ENCODE data around the gene MARCHF10.
"Not testable (repeated sequence)": the region's sequence is repeated elsewhere in the genome, so short reads cannot be mapped to it uniquely, and the experiment has no call there.

The MARCHF10 gene

GRCh38 chr17:62787366-62787765, 20.7 kb downstream of the MARCHF10 start:
- H2BK12ac ChIP-seq (ENCODE audit: low read length), result no peak overlapping the region
- peaks cover 1 to 9% of the 10 kb centered on the region in 2 donors for H3K4me1 ChIP-seq (ENCODE audit: control insufficient read depth in 2 of 2, insufficient read depth in 1 of 2, low read depth in 1 of 2, low read length in 2 of 2)
- H3K4me3 ChIP-seq (ENCODE audit: low read length in 2 of 2), result no peak overlapping the region
- H3K9me3 ChIP-seq (replicated peaks in 1 of 2; ENCODE audit: control insufficient read depth in 2 of 2, insufficient read depth in 1 of 2, low read depth in 1 of 2, low read length in 2 of 2), result peaks cover 0 to 6% of the 10 kb centered on the region in 2 donors
- WGBS, 2 donors (ENCODE audit: extremely low coverage in 2 of 2, insufficient read length in 2 of 2, insufficient replicate concordance in 1 of 2), result no CpG with 5 or more reads among the region's 2 CpGs
- H2BK120ac ChIP-seq (ENCODE audit: low read depth, low read length), result no peak overlapping the region
- no peak for DNase-seq (ENCODE audit: low spot score)
- no peak overlapping the region for H2AK5ac ChIP-seq (ENCODE audit: low read depth, low read length)
- H2BK5ac ChIP-seq (ENCODE audit: low read length), result no peak overlapping the region
- H3K14ac ChIP-seq (ENCODE audit: low read length), result no peak overlapping the region
- no peak overlapping the region for H4K91ac ChIP-seq (ENCODE audit: low read depth, low read length, poor library complexity)
- no peaks in the 10 kb centered on the region for H3K36me3 ChIP-seq (replicated peaks in 1 of 2; ENCODE audit: control insufficient read depth in 2 of 2, insufficient read depth in 2 of 2, low read length in 2 of 2)
- no peak overlapping the region for H3K4me2 ChIP-seq (ENCODE audit: insufficient read depth, low read length, poor library complexity, severe bottlenecking)
- H3K9ac ChIP-seq (ENCODE audit: low read depth, low read length, poor library complexity), result no peak overlapping the region
- no peaks in the 10 kb centered on the region for H3K79me1 ChIP-seq (ENCODE audit: low read depth, low read length)
- no peak overlapping the region for H2BK15ac ChIP-seq (ENCODE audit: low read length)
- H3K27me3 ChIP-seq (ENCODE audit: control insufficient read depth in 3 of 3, insufficient read depth in 3 of 3, low read depth in 1 of 3, low read length in 3 of 3), result no peaks in the 10 kb centered on the region
- H4K8ac ChIP-seq (ENCODE audit: low read depth, low read length), result no peak overlapping the region
- H3K27ac ChIP-seq (replicated peaks; ENCODE audit: low read length), result no peak overlapping the region
- H3K23ac ChIP-seq (ENCODE audit: low read depth, low read length, poor library complexity), result no peak overlapping the region
- no peak overlapping the region for H3K18ac ChIP-seq (ENCODE audit: low read length)
- no peak overlapping the region for H3K4ac ChIP-seq (ENCODE audit: low read length)
- H2AFZ ChIP-seq (ENCODE audit: low read length), result no peak overlapping the region

- Histone ChIP-seq H3K14ac (ENCODE audit: low read length) (no peak overlapping the region), H4K8ac (ENCODE audit: low read depth, low read length) (no peak overlapping the region), H3K4ac (ENCODE audit: low read length) (no peak overlapping the region), H3K23ac (ENCODE audit: low read depth, low read length, poor library complexity) (no peak overlapping the region), H2AFZ (ENCODE audit: low read length) (no peak overlapping the region), H3K79me1 (ENCODE audit: low read depth, low read length) (no peaks in the 10 kb centered on the region), H3K4me1 (ENCODE audit: control insufficient read depth in 2 of 2, insufficient read depth in 1 of 2, low read depth in 1 of 2, low read length in 2 of 2) (peaks cover 1 to 4% of the 10 kb centered on the region in 2 donors), H2BK15ac (ENCODE audit: low read length) (no peak overlapping the region), H3K36me3 (replicated peaks in 1 of 2; ENCODE audit: control insufficient read depth in 2 of 2, insufficient read depth in 2 of 2, low read length in 2 of 2) (no peaks in the 10 kb centered on the region), H4K91ac (ENCODE audit: low read depth, low read length, poor library complexity) (no peak overlapping the region), H3K9me3 (replicated peaks in 1 of 2; ENCODE audit: control insufficient read depth in 2 of 2, insufficient read depth in 1 of 2, low read depth in 1 of 2, low read length in 2 of 2) (peaks cover 0 to 9% of the 10 kb centered on the region in 2 donors), H3K4me2 (ENCODE audit: insufficient read depth, low read length, poor library complexity, severe bottlenecking) (no peak overlapping the region), H3K4me3 (ENCODE audit: low read length in 2 of 2) (no peak overlapping the region), H3K18ac (ENCODE audit: low read length) (no peak overlapping the region), H3K27ac (replicated peaks; ENCODE audit: low read length) (no peak overlapping the region), H3K9ac (ENCODE audit: low read depth, low read length, poor library complexity) (no peak overlapping the region), H3K27me3 (ENCODE audit: control insufficient read depth in 3 of 3, insufficient read depth in 3 of 3, low read depth in 1 of 3, low read length in 3 of 3) (no peaks in the 10 kb centered on the region), H2AK5ac (ENCODE audit: low read depth, low read length) (no peak overlapping the region), H2BK120ac (ENCODE audit: low read depth, low read length) (no peak overlapping the region), H2BK12ac (ENCODE audit: low read length) (no peak overlapping the region), H2BK5ac (ENCODE audit: low read length) (no peak overlapping the region)
- WGBS, 2 donors (ENCODE audit: extremely low coverage in 2 of 2, insufficient read length in 2 of 2, insufficient replicate concordance in 1 of 2), result no CpG with 5 or more reads among the region's 2 CpGs
- DNase-seq (ENCODE audit: low spot score), result no peak
These were observed 21.5 kb downstream of the MARCHF10 start for GRCh38 chr17:62786646-62787045.

GRCh38 chr17:62785983-62786382, 22.1 kb downstream of the MARCHF10 start:
- not testable (repeated sequence) for DNase-seq (ENCODE audit: low spot score); H3K4me1 ChIP-seq (ENCODE audit: control insufficient read depth in 2 of 2, insufficient read depth in 1 of 2, low read depth in 1 of 2, low read length in 2 of 2); H3K18ac ChIP-seq (ENCODE audit: low read length); H2BK15ac ChIP-seq (ENCODE audit: low read length); H4K8ac ChIP-seq (ENCODE audit: low read depth, low read length); H2BK5ac ChIP-seq (ENCODE audit: low read length); H3K79me1 ChIP-seq (ENCODE audit: low read depth, low read length); H4K91ac ChIP-seq (ENCODE audit: low read depth, low read length, poor library complexity); H3K27me3 ChIP-seq (ENCODE audit: control insufficient read depth in 3 of 3, insufficient read depth in 3 of 3, low read depth in 1 of 3, low read length in 3 of 3); H3K4me2 ChIP-seq (ENCODE audit: insufficient read depth, low read length, poor library complexity, severe bottlenecking); H2BK12ac ChIP-seq (ENCODE audit: low read length); H2AK5ac ChIP-seq (ENCODE audit: low read depth, low read length); H3K9ac ChIP-seq (ENCODE audit: low read depth, low read length, poor library complexity); H3K4me3 ChIP-seq (ENCODE audit: low read length in 2 of 2); H2AFZ ChIP-seq (ENCODE audit: low read length); H3K4ac ChIP-seq (ENCODE audit: low read length); H2BK120ac ChIP-seq (ENCODE audit: low read depth, low read length); H3K14ac ChIP-seq (ENCODE audit: low read length); H3K23ac ChIP-seq (ENCODE audit: low read depth, low read length, poor library complexity); H3K27ac ChIP-seq (replicated peaks; ENCODE audit: low read length); H3K36me3 ChIP-seq (replicated peaks in 1 of 2; ENCODE audit: control insufficient read depth in 2 of 2, insufficient read depth in 2 of 2, low read length in 2 of 2)
- peaks cover 0 to 14% of the 10 kb centered on the region in 2 donors for H3K9me3 ChIP-seq (replicated peaks in 1 of 2; ENCODE audit: control insufficient read depth in 2 of 2, insufficient read depth in 1 of 2, low read depth in 1 of 2, low read length in 2 of 2)
- no CpG with 5 or more reads among the region's 1 CpG for WGBS, 2 donors (ENCODE audit: extremely low coverage in 2 of 2, insufficient read length in 2 of 2, insufficient replicate concordance in 1 of 2)

GRCh38 chr17:62782730-62783270, 25.3 kb downstream of the MARCHF10 start:
- no CpG with 5 or more reads among the region's 1 CpG for WGBS, 2 donors (ENCODE audit: extremely low coverage in 2 of 2, insufficient read length in 2 of 2, insufficient replicate concordance in 1 of 2)
- Histone ChIP-seq H3K27ac (replicated peaks; ENCODE audit: low read length) (no peak overlapping the region), H2BK5ac (ENCODE audit: low read length) (no peak overlapping the region), H3K27me3 (ENCODE audit: control insufficient read depth in 3 of 3, insufficient read depth in 3 of 3, low read depth in 1 of 3, low read length in 3 of 3) (no peaks in the 10 kb centered on the region), H2BK120ac (ENCODE audit: low read depth, low read length) (no peak overlapping the region), H3K4me2 (ENCODE audit: insufficient read depth, low read length, poor library complexity, severe bottlenecking) (no peak overlapping the region), H3K4me1 (ENCODE audit: control insufficient read depth in 2 of 2, insufficient read depth in 1 of 2, low read depth in 1 of 2, low read length in 2 of 2) (peaks cover 0 to 8% of the 10 kb centered on the region in 2 donors), H3K9ac (ENCODE audit: low read depth, low read length, poor library complexity) (no peak overlapping the region), H3K18ac (ENCODE audit: low read length) (no peak overlapping the region), H3K23ac (ENCODE audit: low read depth, low read length, poor library complexity) (no peak overlapping the region), H2AFZ (ENCODE audit: low read length) (no peak overlapping the region), H2BK12ac (ENCODE audit: low read length) (no peak overlapping the region), H2AK5ac (ENCODE audit: low read depth, low read length) (no peak overlapping the region), H4K8ac (ENCODE audit: low read depth, low read length) (no peak overlapping the region), H3K9me3 (replicated peaks in 1 of 2; ENCODE audit: control insufficient read depth in 2 of 2, insufficient read depth in 1 of 2, low read depth in 1 of 2, low read length in 2 of 2) (peaks cover 0 to 14% of the 10 kb centered on the region in 2 donors), H3K4me3 (ENCODE audit: low read length in 2 of 2) (no peak overlapping the region), H2BK15ac (ENCODE audit: low read length) (no peak overlapping the region), H3K79me1 (ENCODE audit: low read depth, low read length) (no peaks in the 10 kb centered on the region), H4K91ac (ENCODE audit: low read depth, low read length, poor library complexity) (no peak overlapping the region), H3K14ac (ENCODE audit: low read length) (no peak overlapping the region), H3K36me3 (replicated peaks in 1 of 2; ENCODE audit: control insufficient read depth in 2 of 2, insufficient read depth in 2 of 2, low read length in 2 of 2) (no peaks in the 10 kb centered on the region), H3K4ac (ENCODE audit: low read length) (no peak overlapping the region)
- DNase-seq (ENCODE audit: low spot score), result no peak
